ENCODE data around the gene HTRA1.

GRCh38 chr10:122424059-122424458 lies 37.3 kb upstream of the HTRA1 start:
- TF ChIP-seq CTCF (conservative IDR thresholded peaks at IDR 0.05; ENCODE audit: low read depth, low read length) (no peak), POLR2A (IDR thresholded peaks at IDR 0.05; ENCODE audit: low read depth, low read length) (no peak), RCOR1 (IDR thresholded peaks at IDR 0.05; ENCODE audit: insufficient replicate concordance, low read length) (no peak), MAFK (IDR thresholded peaks at IDR 0.05; ENCODE audit: low read depth, low read length) (no peak), MXI1 (IDR thresholded peaks at IDR 0.05; ENCODE audit: borderline replicate concordance, low read depth, low read length) (no peak), RAD21 (IDR thresholded peaks at IDR 0.05; ENCODE audit: low read length) (no peak), RFX5 (IDR thresholded peaks at IDR 0.05; ENCODE audit: low read depth, low read length) (no peak), SMC3 (IDR thresholded peaks at IDR 0.05; ENCODE audit: low read depth, low read length) (no peak)

All from IMR-90 (cell line).